ACHN (cell line): ENCODE measurements around the gene HIVEP1.
A peak's percentile ranks its signal among the peaks of the same experiment; 100 is the strongest.
"Not testable (repeated sequence)": the region's sequence is repeated elsewhere in the genome, so short reads cannot be mapped to it uniquely, and the experiment has no call there.

ENCODE experiments used
- DNase-seq: peaks from one replicate; pipeline ENCODE4 v3.0.0-alpha.2; 2015
- in situ Hi-C: cut with HindIII; loops from 2 replicates; pipeline ENCODE4 v1.10.0; 2017; ENCODE audit warnings: low sequenced_read_pairs, low pct_ligation_motif_present, low pct_unique_long_range_greater_than_20kb

Gene HIVEP1

DNA sequence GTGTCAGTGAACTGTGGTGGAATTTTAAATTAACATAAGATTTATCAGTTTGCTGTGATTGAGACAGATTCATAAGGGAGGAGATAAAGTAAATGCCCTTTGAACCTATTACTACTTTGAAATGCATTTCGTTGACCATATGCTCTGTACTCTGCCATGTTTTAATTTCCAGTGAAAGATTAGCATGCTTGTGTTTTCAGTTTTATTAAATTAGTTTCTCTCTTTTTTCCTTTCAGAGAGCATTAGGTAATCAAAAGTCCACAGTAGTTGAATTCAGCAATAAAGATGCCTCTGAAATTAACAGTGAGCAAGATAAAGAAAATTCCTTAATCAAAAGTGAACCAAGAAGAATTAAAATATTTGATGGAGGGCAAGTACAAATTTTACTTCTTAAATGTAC lies 117.4 kb downstream of the HIVEP1 start:
- no peak for DNase-seq
- in situ Hi-C loops, result no loop called here

DNA sequence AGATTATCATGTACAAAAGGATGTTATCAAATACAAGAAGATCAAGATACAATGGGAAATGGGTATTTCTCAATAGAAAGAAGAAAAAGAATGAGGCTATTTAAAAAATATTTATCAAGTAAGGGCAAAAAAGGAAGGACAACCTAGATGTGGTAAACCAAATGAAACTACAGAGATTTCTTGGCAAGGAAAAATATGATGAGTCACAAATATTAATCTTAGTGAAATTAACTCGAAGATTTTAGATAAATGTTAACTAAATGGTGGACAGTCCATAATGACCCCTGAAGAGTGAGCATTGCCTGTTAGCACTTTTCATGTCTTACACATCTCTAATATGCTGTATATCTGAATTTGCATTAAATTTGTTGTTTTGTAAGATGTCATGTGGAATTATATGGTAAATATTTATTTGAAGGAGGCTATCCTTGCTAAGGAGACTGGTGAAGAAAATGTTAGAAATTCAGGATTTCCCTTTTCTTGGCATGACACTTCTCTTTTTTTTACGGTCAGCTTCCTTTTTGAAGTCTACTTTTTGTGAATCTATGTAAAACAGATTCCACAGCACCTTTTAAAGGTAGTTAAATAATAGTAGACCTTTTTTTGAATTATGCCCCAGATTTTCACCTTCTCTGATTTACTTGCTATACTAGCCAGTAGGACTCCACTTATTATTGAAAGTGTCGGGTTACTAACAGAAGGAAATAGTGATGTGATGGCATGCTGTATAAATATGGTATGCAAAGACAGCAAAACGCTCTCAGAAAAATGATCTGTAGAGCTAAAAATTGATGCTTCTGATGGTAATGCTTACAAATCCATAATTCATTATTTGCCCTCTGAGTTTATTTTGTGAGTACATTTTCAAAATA lies 120.5 kb downstream of the HIVEP1 start:
- no peak for DNase-seq
- in situ Hi-C loops, result no loop called here

DNA sequence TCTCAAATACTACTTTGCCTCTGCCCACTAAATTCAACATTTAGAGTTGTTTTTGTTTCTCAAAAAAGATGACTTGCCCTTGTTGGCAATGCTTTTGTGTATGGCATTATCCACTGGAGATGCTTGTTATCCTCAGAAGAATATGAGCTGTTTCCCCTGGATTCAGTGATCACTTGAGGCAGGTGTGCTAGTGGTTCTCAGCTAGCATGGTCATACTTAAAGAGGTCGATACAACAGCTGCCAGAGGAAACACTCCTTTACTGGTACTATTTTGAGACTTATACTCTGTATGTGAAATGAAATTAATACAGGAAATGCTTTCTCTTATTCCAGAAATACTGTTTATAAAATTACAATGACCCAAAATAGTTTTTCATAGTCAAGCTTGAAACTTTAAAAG lies 122.5 kb downstream of the HIVEP1 start:
- DNase-seq, result no peak
- in situ Hi-C loops, result no loop called here

DNA sequence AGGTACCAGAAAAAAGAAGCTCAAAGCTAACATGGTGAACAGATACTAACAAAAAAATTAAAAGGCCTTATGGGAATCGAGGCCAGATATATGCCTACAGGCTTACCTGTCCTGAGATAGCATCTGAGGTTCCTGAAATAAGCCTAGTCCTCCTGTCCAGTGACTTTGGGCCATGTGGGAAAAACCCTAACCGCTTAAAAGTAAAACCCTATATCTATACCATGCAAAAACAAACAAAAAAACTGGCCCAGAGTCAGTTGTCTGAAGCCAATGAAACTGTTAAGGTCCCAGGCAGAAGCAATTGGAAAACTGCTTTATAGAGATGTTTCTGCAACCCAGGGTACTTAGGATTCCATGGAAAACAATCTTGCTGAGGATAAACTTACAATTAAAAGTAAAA lies 122.9 kb downstream of the HIVEP1 start:
- DNase-seq, result no peak

DNA sequence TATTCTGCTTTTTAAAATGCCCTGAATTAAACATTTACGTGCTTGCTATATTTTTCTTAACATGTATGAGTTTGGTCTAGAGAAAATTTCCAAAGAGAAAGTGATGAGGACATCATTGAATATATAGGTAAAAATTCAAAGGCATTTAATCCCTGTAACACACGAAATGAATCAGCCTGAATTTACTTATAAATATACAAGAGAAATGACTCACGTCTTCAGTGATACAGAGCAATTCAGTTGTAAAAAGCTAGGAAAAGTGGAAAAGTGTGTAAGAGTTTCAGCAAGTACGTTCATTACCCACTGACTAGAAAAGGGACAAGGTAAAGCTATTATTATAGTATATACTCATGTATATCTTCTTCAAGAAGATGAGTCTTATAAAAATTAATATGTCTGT lies 124.8 kb downstream of the HIVEP1 start:
- in situ Hi-C loops, result no loop called here
- no peak for DNase-seq

More for the DNA sequence above, 122.9 kb downstream of the HIVEP1 start:
- in situ Hi-C loops, result no loop called here

DNA sequence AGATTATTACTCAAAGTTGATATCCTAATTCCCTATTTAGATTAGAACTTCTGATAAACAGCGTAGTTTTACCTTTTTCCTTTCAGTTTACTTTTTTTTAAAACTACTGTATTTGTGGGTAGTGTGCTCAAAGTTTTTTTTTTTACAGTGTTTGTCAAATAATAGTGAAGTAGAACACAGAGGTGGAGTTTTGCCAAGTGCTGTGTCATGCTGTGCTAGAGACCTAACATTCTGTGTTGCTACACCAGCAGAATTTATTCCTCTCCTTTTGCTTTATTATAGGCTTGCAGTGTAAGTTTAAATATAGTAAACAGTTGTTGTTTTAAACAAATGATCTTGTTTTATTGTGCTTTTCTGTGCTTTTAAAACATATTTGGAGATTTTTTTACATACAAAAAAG lies 125.4 kb downstream of the HIVEP1 start:
- DNase-seq, result peak; percentile 38
- in situ Hi-C loops, result no loop called here

DNA sequence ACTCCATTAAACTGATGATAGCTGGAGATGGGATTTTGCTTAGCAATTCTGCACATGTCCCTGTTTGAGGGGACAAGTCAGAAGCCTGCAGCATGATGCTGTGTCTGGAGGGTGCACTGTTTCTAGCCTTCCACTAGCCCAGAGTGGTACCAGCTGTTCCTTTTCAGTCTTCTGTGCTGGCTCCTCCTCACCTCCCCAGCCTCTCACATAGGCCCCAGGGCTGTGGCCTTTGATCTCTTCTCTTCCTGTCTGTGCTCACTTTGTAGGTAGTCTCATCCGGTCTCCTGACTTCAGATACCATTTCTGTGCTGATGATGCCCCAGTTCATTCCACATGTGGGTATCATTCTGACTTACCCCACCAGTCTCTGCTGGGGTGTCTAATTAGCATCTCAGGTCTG lies 126.3 kb downstream of the HIVEP1 start:
- in situ Hi-C loops, result no loop called here

DNA sequence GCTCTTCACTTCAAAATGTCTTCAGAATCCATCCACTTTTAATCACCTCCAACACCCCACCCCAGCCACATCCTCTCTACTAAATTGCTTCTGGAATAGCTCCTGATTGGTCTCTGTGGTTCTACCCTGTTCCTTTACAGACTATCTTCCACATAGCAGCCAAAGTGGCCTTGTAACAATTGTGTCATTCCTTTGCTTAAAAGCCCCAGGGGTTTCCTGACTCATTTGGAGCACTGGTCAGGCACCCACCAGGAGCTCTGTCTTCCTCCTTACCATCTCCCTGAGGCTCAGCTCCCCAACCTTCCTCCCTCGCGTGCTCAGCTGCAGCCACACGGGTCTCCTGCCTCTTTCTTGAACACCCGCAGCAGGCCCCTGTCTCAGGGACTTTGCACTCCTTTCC lies 126.8 kb downstream of the HIVEP1 start:
- in situ Hi-C loops, result no loop called here
- no peak for DNase-seq

More for the DNA sequence above, 126.3 kb downstream of the HIVEP1 start:
- no peak for DNase-seq

DNA sequence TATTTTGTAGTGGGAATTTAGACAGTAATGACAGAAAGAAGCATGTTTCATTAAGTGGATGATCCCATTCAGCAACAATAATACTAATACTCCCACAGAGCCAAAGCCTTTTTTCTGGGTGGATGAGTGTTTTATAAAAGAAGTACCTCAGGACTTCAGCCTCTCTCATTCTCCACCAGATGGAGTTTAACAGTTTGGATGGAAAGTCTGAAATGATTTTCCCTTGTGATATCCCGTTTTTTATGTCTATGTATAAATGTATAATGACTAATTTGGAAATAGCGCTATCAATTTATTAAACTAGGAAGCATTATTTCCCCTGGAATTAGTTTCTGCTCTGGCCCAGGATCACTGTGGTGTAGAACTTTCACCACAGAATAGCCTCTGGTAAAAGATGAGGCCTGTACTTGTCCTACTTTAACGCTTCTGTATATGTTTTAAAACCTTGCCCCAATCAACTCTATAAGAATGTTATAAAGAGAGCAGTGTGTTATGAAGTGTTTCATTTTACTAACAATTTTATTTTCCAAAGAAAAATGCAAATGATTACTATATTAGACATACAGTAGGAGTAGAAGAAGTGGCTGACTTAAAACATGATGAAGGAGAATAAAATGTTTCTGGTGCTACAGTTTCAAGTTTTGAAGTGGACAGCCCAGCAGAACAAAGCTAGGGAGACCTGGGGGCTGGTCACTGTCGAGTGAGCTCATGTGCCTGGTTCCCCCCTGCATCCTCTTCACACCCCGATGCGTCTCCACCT lies 135.6 kb downstream of the HIVEP1 start:
- DNase-seq, result no peak
- in situ Hi-C loops, result no loop called here

DNA sequence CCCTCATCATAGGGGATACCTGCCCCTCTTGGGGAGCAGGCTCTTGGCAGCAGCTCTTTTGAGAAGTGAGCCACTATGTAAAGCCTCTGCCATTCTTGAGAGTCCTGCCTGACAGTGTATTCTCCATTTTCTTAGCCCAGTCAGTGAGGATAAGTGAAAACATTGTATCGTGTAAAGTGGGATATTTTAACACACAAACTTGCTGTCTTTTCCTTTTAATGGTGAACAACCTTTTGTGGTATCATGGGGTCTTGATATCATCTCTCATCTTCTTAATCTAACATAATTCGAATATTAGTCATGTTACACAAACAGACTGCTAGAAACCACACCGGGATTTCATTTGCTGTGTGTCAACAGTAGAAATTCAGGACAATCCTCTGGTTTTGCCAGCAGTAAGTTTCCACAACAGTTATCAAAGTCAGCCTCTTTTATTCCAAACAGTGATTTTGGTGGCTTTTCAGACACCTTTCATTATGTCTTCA lies 136.2 kb downstream of the HIVEP1 start:
- DNase-seq, result no peak
- in situ Hi-C loops, result no loop called here

DNA sequence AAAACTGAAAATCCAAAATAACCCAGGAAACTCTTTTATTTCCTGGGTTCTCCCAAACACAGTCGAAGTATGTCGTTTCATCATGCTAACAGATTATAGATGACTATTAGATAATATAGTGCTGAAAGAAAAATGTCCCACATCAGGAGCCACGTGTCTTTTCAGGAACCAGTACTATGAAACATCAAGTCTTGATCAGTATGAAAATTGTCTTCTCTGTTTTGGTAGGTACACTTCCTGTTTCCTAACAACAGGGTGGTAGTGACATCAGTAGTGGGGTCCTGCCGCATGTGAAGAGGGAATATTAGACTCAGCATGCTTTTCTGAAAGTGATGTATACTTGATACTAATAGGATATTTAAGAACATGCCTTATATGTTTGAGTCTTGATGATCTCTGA lies 136.7 kb downstream of the HIVEP1 start:
- in situ Hi-C loops, result no loop called here
- DNase-seq, result no peak

DNA sequence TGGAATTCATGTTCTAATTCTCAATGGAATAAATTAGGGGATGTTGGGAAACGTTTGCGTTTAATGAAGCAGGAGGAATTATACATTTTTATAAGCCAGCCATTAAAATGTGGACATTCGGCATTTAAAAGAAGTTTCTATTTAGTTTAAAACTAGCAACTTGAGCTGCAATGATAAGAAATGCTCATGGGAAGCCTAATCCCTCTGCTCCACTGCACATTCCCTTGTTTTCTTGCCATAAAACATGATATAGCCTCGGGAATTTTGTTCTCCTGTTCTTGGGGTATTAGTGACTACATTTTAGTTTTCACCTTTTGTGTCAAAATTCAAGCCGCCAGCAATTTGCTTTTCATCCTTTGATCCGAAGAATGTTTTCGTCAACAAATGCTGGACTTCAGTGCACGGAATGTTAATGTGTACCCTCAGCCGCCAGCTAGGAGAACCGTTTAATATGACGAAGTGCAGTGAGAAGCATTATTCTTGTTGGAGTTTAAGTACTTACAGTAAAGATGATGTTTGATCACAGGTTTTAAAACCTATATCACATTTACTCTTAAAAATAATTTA lies 137.9 kb downstream of the HIVEP1 start:
- DNase-seq, result no peak
- in situ Hi-C loops, result no loop called here

DNA sequence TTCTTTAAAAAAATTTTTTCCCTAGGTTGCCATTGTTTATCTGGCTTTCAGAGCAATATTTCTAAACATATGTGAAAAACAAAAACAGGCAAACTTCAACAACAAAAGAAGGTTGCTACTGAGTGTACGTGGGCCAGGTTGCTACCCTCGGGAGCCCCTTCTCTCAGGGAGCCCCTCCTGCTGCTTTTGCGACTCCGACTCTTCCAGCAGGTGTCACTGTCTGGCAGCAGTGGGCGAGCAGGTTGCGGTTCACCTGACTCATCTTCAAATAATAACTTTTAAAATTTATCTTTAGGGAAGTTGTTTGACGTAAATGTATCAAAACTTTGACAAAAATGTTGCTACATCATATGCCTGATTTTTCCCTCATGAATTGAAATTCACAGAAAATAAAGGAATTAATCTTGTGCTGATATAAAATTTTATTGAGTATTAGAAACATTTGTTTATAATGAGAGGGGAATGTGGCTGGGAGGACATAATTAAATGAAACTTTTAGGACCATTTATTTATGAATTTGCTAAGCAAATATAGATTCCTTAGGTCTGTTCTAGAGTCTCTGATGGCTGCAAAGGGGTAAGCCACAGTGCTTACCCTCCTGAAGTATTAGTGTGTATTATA lies 138.8 kb downstream of the HIVEP1 start:
- DNase-seq, result peak; percentile 50
- in situ Hi-C loops, result no loop called here

DNA sequence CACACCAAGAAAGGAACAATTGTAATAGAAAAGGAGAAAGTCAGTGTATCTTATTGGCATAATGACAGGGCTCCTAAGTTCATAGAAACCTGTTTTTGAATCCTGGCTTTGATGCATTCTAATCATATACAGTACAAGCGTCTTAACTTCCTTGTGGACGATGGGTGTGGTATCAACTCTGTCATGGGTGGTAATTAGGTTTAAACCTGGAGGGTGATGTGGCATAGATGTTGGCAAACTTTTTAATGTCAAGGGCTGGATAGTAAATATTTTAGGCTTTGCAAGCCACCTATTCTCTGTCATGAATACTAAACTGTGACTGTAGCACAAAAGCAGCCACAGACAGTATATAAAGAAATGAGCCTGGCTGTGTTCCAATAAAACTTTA lies 139.3 kb downstream of the HIVEP1 start:
- in situ Hi-C loops, result no loop called here
- DNase-seq, result no peak

DNA sequence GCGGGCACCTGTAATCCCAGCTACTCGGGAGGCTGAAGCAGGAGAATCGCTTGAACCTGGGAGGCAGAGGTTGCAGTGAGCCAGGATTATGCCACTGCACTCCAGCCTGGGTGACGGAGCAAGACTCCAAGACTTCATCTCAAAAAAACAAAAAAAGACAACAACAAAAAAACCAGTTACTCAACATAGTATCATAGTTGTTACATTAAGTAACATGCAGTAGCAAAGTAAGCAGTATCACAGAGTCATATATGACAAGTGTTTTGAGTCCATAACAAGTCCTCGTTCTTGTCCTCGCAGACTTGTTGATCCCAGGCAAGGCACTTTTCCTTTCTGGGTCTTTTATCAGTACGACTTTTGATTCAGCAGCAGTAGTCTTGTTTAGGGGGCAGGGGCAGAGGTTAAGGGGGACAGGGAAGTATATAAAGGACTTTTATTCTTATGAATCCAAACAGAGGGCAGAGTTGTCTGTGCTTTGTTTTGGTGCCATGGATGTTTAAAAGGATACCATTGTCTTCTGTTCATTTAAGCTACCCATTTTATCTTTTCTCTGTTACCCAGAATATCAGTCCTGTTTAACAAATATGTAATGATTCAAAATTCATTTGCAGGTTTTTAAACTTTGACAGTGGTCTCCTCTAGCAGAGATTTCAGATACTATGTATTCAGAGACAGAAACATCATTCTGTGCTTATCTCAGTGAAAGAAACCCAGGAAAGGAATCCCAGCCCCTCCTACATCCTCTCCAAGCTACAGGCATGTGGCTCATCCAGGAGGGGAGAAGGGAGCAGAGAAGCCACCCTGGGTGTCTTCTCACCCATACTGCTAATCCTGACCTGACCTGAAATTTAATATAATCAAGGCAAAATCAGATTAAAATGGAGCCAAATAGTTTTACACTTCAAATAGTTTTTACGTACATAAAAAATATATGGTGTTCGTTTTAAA lies 140.2 kb downstream of the HIVEP1 start:
- DNase-seq, result no peak
- in situ Hi-C loops, result no loop called here

DNA sequence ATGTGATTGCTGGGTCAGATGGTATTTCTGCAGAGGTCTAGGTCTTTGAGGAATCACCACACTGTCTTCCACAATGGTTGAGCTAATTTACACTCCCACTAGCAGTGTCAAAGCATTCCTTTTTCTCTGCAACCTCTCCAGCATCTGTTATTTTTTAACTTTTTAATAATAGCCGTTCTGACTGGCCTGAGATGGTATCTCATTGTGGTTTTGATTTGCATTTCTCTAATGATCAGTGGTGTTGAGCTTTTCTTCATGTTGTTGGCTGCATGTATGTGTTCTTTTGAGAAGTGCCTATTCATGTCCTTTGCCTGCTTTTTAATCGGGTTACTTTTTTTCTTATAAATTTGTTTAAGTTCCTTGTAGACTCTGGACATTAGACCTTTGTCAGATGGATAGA lies 143.7 kb downstream of the HIVEP1 start:
- DNase-seq, in situ Hi-C loops: not testable (repeated sequence)

DNA sequence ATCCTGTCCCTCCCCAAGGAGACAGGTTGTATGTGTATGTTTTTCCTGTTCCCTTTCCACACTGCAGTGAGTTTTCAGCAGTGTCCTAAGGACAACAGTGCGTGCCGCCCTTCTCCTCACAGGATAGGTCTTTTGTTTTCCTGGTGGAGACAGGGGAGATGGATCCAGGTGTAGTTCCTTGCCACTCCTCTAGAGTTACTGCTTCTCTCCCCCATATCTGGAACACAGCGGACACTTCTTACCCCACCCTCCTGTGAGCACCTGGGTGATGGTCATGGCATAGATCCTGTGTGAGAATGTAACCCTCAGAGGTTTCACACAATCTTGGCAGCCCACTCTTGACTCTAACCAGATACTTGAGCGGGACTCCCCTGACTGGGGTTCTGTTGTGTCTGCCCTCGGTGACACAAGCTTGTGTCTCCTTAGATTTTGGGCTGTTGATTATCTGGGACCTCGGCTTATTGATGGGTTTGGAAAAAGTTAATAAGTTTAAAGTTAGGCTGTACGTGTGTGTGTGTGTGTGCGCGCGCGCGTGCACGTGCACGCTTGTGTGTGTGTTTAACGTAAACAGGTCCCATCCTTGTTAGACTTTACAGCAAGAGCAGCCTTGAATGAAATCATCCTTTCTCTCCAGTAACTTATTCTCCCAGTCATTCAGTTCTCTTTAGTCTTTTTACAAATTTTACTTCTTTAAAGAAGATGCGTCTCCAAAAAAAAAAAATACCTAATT lies 146.7 kb downstream of the HIVEP1 start:
- no peak for DNase-seq
- in situ Hi-C loops, result no loop called here
